K562 (cell line): ENCODE data around the gene RWDD1. TPM values are rescaled to one million over a fixed set of nuclear protein-coding genes. Genes with fewer than 3 reads are reported as not detected.
A peak's percentile ranks its signal among the peaks of the same experiment; 100 is the strongest.

Experiments used
- ATAC-seq: fragments of 200-7000 bp; cut with Tn5 transposase; 3 replicates; pipeline ENCODE4 v1.9.1; 2020; ENCODE audit warnings: moderate library complexity
- BruUV-seq: library from RNA; stranded (reverse); fragments of 400-500 nt; replicated peaks from 2 replicates; lab custom pipeline; 2021; lab: Mats Ljungman, UMichigan
- CTCF ChIA-PET: fragments of 300-600 bp; formaldehyde crosslinking; extraction: SDS; loops from one replicate; lab custom pipeline; 2021; ENCODE audit warnings: low intra/inter-chr PET ratio; lab: Yijun Ruan, JAX
- POLR2A ChIA-PET: fragments of 300-600, 350-650 bp; sonication (Branson Sonifier 250); formaldehyde crosslinking; extraction: SDS; loops from one replicate; lab custom pipeline; 2021; ENCODE audit warnings: antibody characterized with exemption, inconsistent platforms; lab: Yijun Ruan, JAX
- DNase-seq, 4 experiments: peaks; one replicate each; pipeline versions ENCODE4 v3.0.0 to v3.0.0-alpha.2; 2011 to 2018; ENCODE audit warnings: low spot score in 3 of 4, mixed read lengths in 3 of 4; ENCODE audit errors: extremely low read depth in 1 of 4
- FAIRE-seq: peaks from 2 replicates; lab custom pipeline; 2011; peaks lifted over from hg19 to GRCh38; lab: Jason Lieb, UNC
- H2AFZ ChIP-seq: 2 replicates; pipeline ENCODE4 v1.6.0; 2011; ENCODE audit warnings: low read depth, low read length, control low read depth, inconsistent platforms
- H3K27ac ChIP-seq: fragments of 200-600 bp; 3 replicates; pipeline ENCODE4 v1.8.0; 2011; ENCODE audit warnings: low read depth, mild to moderate bottlenecking, control low read depth, inconsistent platforms, low read length, moderate library complexity, mixed read lengths; ENCODE audit errors: extremely low read depth
- H3K27me3 ChIP-seq, 2 experiments: fragments of 300-600 bp in 1 of 2; 2 replicates in 1 of 2; 3 replicates in 1 of 2; pipeline versions ENCODE4 v1.6.0 to v1.8.0; 2011; ENCODE audit warnings: inconsistent platforms in 2 of 2, low read length in 2 of 2, mild to moderate bottlenecking in 1 of 2, mixed read lengths in 1 of 2, moderate library complexity in 1 of 2; ENCODE audit not compliant: control insufficient read depth in 2 of 2, insufficient read depth in 2 of 2
- H3K36me3 ChIP-seq: fragments of 300-600 bp; 3 replicates; pipeline ENCODE4 v1.8.0; 2011; ENCODE audit warnings: mild to moderate bottlenecking, low read length, inconsistent platforms; ENCODE audit not compliant: control insufficient read depth, insufficient read depth
- H3K4me1 ChIP-seq, 2 experiments: fragments of 200-600 bp in 1 of 2; replicated peaks in 1 of 2; 2 replicates in 1 of 2; 3 replicates in 1 of 2; pipeline versions ENCODE4 v1.5.1 to v1.8.0; 2011; ENCODE audit warnings: inconsistent platforms in 2 of 2, low read length in 2 of 2, mild to moderate bottlenecking in 1 of 2, mixed read lengths in 1 of 2, moderate library complexity in 1 of 2; ENCODE audit not compliant: control insufficient read depth in 2 of 2, insufficient read depth in 2 of 2
- H3K4me2 ChIP-seq: 2 replicates; pipeline ENCODE4 v1.6.1; 2011; ENCODE audit warnings: low read length, control low read depth, inconsistent platforms, mixed read lengths; ENCODE audit not compliant: insufficient read depth
- H3K4me3 ChIP-seq: fragments of 200-600 bp; sonication (generic), shearing (Covaris generic); 2 replicates; pipeline ENCODE4 v1.5.1; 2016; ENCODE audit warnings: control low read depth, inconsistent platforms
- H3K79me2 ChIP-seq: fragments of 200-600 bp; 3 replicates; pipeline ENCODE4 v1.8.0; 2011; ENCODE audit warnings: low read length, inconsistent platforms; ENCODE audit not compliant: control insufficient read depth, insufficient read depth
- H3K9ac ChIP-seq, 2 experiments: 2 replicates each; pipeline versions ENCODE4 v1.6.0 to v1.6.1; 2011; ENCODE audit warnings: low read depth in 2 of 2, low read length in 2 of 2, control low read depth in 1 of 2, inconsistent platforms in 1 of 2, mild to moderate bottlenecking in 1 of 2, mixed read lengths in 1 of 2; ENCODE audit not compliant: insufficient read depth in 1 of 2
- H3K9me1 ChIP-seq: one replicate; pipeline ENCODE4 v1.6.0; 2011; ENCODE audit warnings: inconsistent platforms, mild to moderate bottlenecking, low read length, moderate library complexity; ENCODE audit not compliant: control insufficient read depth, insufficient read depth
- H3K9me3 ChIP-seq: replicated peaks from 2 replicates; pipeline ENCODE4 v1.5.1; 2011; ENCODE audit warnings: low read depth, low read length, inconsistent platforms; ENCODE audit not compliant: control insufficient read depth, insufficient read depth
- H4K20me1 ChIP-seq: replicated peaks from 2 replicates; pipeline ENCODE4 v1.6.1; 2011; ENCODE audit warnings: low read length, inconsistent platforms, mixed read lengths; ENCODE audit not compliant: control insufficient read depth, insufficient read depth
- CEBPG ChIP-seq, 3 experiments: fragments of 200-800 bp in 1 of 3; sonication (Bioruptor generic) in 1 of 3; sonication (generic) in 1 of 3; formaldehyde crosslinking in 1 of 3; IDR thresholded peaks in 2 of 3; conservative IDR thresholded peaks in 1 of 3; 2 replicates each; pipeline versions ENCODE4 v1.6.1 to v1.8.0; 2016 to 2022; ENCODE audit warnings: missing compliant biosample characterization in 2 of 3, missing genetic modification characterization in 2 of 3, mild to moderate bottlenecking in 1 of 3, missing genetic modification reagents in 1 of 3
- HLTF ChIP-seq: fragments of 450-650 bp; IDR thresholded peaks from 2 replicates; pipeline ENCODE4 v1.6.1; 2016
- MAFF ChIP-seq: IDR thresholded peaks from 2 replicates; pipeline ENCODE4 v1.6.1; 2012; ENCODE audit warnings: low read length, improper control_type of control experiment
- MEIS2 ChIP-seq: fragments of 450-650 bp; IDR thresholded peaks from 2 replicates; pipeline ENCODE4 v1.6.1; 2014; ENCODE audit warnings: mild to moderate bottlenecking; ENCODE audit not compliant: partially characterized antibody
- RAD21 ChIP-seq, 2 experiments: fragments of 250-450 bp in 1 of 2; fragments of 450-650 bp in 1 of 2; sonication (Bioruptor Pico) in 1 of 2; formaldehyde crosslinking in 1 of 2; IDR thresholded peaks in 1 of 2; conservative IDR thresholded peaks in 1 of 2; 2 replicates each; pipeline versions ENCODE4 v1.4.0 to v1.8.0; 2020 to 2022; ENCODE audit warnings: mild to moderate bottlenecking in 2 of 2, moderate library complexity in 1 of 2
- RB1 ChIP-seq: fragments of 450-650 bp; IDR thresholded peaks from 2 replicates; pipeline ENCODE4 v1.6.1; 2017; ENCODE audit warnings: low read depth, mild to moderate bottlenecking
- SMARCC2 ChIP-seq: fragments of 450-650 bp; IDR thresholded peaks from 2 replicates; pipeline ENCODE4 v1.6.1; 2017; ENCODE audit warnings: antibody characterized with exemption, moderate library complexity, mild to moderate bottlenecking, low read depth
- SMC3 ChIP-seq: conservative IDR thresholded peaks from 2 replicates; pipeline ENCODE4 v1.6.1; 2011; ENCODE audit warnings: low read depth, low read length, improper control_type of control experiment; ENCODE audit not compliant: insufficient read depth
- TAF1 ChIP-seq: IDR thresholded peaks from 2 replicates; pipeline ENCODE4 v1.6.1; 2011; ENCODE audit warnings: mild to moderate bottlenecking, low read length, moderate library complexity; ENCODE audit not compliant: insufficient read depth, control insufficient read depth, severe bottlenecking; ENCODE audit errors: extremely low read depth
- ZNF316 ChIP-seq: fragments of 450-650 bp; IDR thresholded peaks from 2 replicates; pipeline ENCODE4 v1.6.1; 2016
- ZNF384 ChIP-seq: IDR thresholded peaks from 2 replicates; pipeline ENCODE4 v1.6.1; 2012; ENCODE audit warnings: low read depth, low read length, improper control_type of control experiment
- WGBS: fragments of 100-300 bp; shearing (Covaris generic); methylation state at CpG from one replicate; pipeline ENCODE4 v1.1.6; 2016; ENCODE audit warnings: low coverage, mixed read lengths; ENCODE audit not compliant: insufficient coverage; ENCODE audit errors: missing lambda C conversion rate; 5-methylcytosine and 5-hydroxymethylcytosine counted together
- in situ Hi-C: fragments of 300-500 bp; cut with MboI; formaldehyde crosslinking; loops from 4 replicates; pipeline ENCODE4 v1.15.0; 2018; ENCODE audit warnings: inconsistent platforms, mixed read lengths
- intact Hi-C: fragments of 100-400 bp; cut with micrococcal nuclease; formaldehyde crosslinking; loops from 2 replicates; pipeline ENCODE4 v1.14.2; 2022
- polyA plus RNA-seq, 8 experiments: library from polyadenylated mRNA; depleted of rRNA in 4 of 8; stranded (reverse) in 5 of 8; unstranded in 3 of 8; fragments of >200 nt; fragmentation: Nextera tagmentation in 2 of 8; fragmentation: Illumina TruSeq in 1 of 8; extraction: Ambion mirVana in 2 of 8; extraction: Trizol in 1 of 8; gene quantifications; 2 replicates each; pipeline versions ENCODE4 v1.2.1 to v1.2.3, GENCODE V29; 2011 to 2014; ENCODE audit warnings: inconsistent platforms in 1 of 8, missing spikeins in 1 of 8
- total RNA-seq, 7 experiments: library from RNA; depleted of rRNA in 6 of 7; stranded (reverse); fragments of >200 nt in 6 of 7; fragmentation: Illumina TruSeq in 2 of 7; extraction: Trizol in 2 of 7; gene quantifications; 2 replicates each; pipeline versions ENCODE4 v1.2.1 to v1.2.3, GENCODE V29; 2011 to 2021; ENCODE audit warnings: low replicate concordance in 1 of 7
- TF ChIP-seq, protein P1 (sequence below), 3 experiments: IDR thresholded peaks in 2 of 3; conservative IDR thresholded peaks in 1 of 3; 2 replicates each; pipeline ENCODE4 v1.5.1; 2011 to 2012; ENCODE audit warnings: low read length in 3 of 3, mild to moderate bottlenecking in 3 of 3, control low read depth in 2 of 3, improper control_type of control experiment in 1 of 3, inconsistent platforms in 1 of 3, low read depth in 1 of 3, mixed read lengths in 1 of 3, moderate library complexity in 1 of 3; ENCODE audit not compliant: insufficient read depth in 2 of 3
- TF ChIP-seq, protein P2 (sequence below), 2 experiments: fragments of 450-650 bp; conservative IDR thresholded peaks; 2 replicates each; pipeline ENCODE4 v1.6.1; 2017; ENCODE audit warnings: mild to moderate bottlenecking in 2 of 2, moderate library complexity in 2 of 2

The RWDD1 gene
- total and polyA plus RNA-seq, 9 of the 15 experiments (the other 6 are each of a cell fraction or from before 2014, with no cell fraction given): 31.9 to 89.8 (median 48.7) TPM

DNA sequence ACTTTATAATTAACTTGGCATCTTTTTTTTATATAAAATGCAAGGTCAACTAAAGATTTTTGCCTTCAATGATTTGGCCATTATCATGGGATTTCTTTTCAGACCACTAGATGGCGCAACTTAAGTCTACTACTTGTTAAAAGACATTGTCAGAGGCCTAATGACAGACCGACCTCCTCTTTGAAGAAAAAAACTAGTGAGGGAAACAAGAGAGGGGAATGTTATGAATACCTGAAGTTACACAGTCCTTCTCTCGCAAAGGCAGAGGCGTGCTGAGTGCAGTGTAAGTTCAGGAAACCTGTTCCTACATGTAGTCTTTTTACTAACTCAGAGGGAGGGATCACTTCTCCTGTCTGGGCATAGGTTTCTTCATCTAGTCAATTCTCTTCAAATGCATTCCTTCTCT is 35.1 kb upstream of the RWDD1 start:
- no peak overlapping the region for H3K4me3 ChIP-seq
- WGBS: 0% methylated on average over 4 of the region's 4 CpGs
- no peaks in the 10 kb centered on the region for H3K36me3 ChIP-seq
- no peak overlapping the region for H3K9ac ChIP-seq
- no peaks in the 10 kb centered on the region for H3K4me1 ChIP-seq
- no TSS peak for BruUV-seq
- H3K27ac ChIP-seq: no peak overlapping the region
- no peak overlapping the region for H3K4me2 ChIP-seq
- no peaks in the 10 kb centered on the region for H3K79me2 ChIP-seq
- POLR2A ChIA-PET: no interaction called here
- DNase-seq (peak; percentile 45 to 69 (median 52)), ATAC-seq (peak; percentile 65), FAIRE-seq (peak; percentile 86)
- intact Hi-C loops: loop anchor here (1.0 to 5.0 kb wide), 5 partner anchors 25 to 431 kb away; no protein-coding TSS in a partner anchor
- H3K27me3 ChIP-seq: peaks cover 0 to 3% of the 10 kb centered on the region in 2 experiments; a peak in 1 of 5 replicates
- in situ Hi-C loops: loop anchor here (10.0 kb wide), 1 partner anchor 271 kb away; no protein-coding TSS in a partner anchor
- H3K9me1 ChIP-seq: no peaks in the 10 kb centered on the region
- CTCF ChIA-PET: interaction anchor here (1.6 to 1.8 kb wide), 2 partner anchors 25 to 110 kb away, joined by 5 to 8 read pairs; no protein-coding TSS in a partner anchor
- peak overlapping the region; percentile 83 for H2AFZ ChIP-seq
- H4K20me1 ChIP-seq: no peaks in the 10 kb centered on the region
- H3K9me3 ChIP-seq: no peaks in the 10 kb centered on the region
- TF ChIP-seq ZNF316 (peak; percentile 65), TAF1 (no peak), CEBPG (CRISPR knock-in tag; IDR thresholded peaks at IDR 0.05) (no peak), CEBPG (tag; conservative IDR thresholded peaks at IDR 0.05 in 1 of 2, IDR thresholded peaks at IDR 0.05 in 1 of 2) (0 out of 4 replicates have a peak, but pooled peaks of 1 of the 2 experiments have one; percentile 25), RAD21 (CRISPR knock-in tag; conservative IDR thresholded peaks at IDR 0.05 in 1 of 2, IDR thresholded peaks at IDR 0.05 in 1 of 2) (peak; percentile 53 to 70), MAFF (peak; percentile 8; the same call in 1 of the 2 replicates), MEIS2 (peak; percentile 46), HLTF (no peak), SMC3 (peak; percentile 14; the same call in 1 of the 2 replicates), SMARCC2 (no peak), RB1 (0 out of 2 replicates have a peak, but pooled peaks have one; percentile 31), ZNF384 (0 out of 2 replicates have a peak, but pooled peaks have one; percentile 32)
- TF ChIP-seq, protein P1, sequence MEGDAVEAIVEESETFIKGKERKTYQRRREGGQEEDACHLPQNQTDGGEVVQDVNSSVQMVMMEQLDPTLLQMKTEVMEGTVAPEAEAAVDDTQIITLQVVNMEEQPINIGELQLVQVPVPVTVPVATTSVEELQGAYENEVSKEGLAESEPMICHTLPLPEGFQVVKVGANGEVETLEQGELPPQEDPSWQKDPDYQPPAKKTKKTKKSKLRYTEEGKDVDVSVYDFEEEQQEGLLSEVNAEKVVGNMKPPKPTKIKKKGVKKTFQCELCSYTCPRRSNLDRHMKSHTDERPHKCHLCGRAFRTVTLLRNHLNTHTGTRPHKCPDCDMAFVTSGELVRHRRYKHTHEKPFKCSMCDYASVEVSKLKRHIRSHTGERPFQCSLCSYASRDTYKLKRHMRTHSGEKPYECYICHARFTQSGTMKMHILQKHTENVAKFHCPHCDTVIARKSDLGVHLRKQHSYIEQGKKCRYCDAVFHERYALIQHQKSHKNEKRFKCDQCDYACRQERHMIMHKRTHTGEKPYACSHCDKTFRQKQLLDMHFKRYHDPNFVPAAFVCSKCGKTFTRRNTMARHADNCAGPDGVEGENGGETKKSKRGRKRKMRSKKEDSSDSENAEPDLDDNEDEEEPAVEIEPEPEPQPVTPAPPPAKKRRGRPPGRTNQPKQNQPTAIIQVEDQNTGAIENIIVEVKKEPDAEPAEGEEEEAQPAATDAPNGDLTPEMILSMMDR (IDR thresholded peaks at IDR 0.05 in 2 of 3, conservative IDR thresholded peaks at IDR 0.05 in 1 of 3; ENCODE audit: insufficient read depth in 2 of 3, low read depth in 1 of 3, low read length in 3 of 3): peak; percentile 60 to 75 (median 62); a peak in 5 of 6 replicates
- TF ChIP-seq, protein P2, sequence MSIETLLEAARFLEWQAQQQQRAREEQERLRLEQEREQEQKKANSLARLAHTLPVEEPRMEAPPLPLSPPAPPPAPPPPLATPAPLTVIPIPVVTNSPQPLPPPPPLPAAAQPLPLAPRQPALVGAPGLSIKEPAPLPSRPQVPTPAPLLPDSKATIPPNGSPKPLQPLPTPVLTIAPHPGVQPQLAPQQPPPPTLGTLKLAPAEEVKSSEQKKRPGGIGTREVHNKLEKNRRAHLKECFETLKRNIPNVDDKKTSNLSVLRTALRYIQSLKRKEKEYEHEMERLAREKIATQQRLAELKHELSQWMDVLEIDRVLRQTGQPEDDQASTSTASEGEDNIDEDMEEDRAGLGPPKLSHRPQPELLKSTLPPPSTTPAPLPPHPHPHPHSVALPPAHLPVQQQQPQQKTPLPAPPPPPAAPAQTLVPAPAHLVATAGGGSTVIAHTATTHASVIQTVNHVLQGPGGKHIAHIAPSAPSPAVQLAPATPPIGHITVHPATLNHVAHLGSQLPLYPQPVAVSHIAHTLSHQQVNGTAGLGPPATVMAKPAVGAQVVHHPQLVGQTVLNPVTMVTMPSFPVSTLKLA (conservative IDR thresholded peaks at IDR 0.05): no peak
